ENCODE data around the gene TKTL1.

Gene TKTL1

DNA sequence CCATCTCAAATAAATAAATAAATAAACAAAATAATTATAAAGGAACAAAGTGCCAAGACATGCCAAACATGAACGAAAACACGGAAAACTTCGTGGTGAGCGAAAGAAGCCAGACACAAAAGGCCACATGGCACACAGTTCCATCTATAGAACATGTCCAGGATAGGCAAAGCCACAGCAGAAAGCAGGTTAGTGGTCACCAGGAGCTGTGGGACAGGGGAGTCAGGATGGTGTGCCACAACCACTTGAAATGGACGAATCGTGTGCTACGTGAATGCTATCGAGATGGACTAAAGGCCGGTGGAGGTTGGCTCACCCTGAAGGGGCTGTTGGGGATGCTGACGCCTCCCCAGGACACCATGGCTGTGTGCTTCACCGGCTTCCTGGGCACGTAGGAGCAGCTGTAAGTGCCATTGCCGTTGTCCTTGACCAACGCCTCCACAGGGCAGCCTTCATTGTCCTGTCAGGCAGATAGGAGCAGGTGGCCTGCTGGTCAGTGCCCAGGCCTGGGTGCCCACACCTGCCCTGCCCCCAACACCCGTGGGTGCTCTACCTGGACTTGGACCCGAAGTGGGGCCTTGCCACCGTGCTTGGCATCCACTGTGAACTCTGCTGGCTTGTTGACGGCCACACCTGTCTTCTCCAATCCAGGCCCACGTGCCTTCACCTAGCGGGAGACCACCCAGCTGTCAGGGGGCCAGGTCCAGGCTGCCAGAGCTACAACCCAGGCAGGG lies 68.3 kb downstream of the TKTL1 start:
- DNase-seq: no peak

DNA sequence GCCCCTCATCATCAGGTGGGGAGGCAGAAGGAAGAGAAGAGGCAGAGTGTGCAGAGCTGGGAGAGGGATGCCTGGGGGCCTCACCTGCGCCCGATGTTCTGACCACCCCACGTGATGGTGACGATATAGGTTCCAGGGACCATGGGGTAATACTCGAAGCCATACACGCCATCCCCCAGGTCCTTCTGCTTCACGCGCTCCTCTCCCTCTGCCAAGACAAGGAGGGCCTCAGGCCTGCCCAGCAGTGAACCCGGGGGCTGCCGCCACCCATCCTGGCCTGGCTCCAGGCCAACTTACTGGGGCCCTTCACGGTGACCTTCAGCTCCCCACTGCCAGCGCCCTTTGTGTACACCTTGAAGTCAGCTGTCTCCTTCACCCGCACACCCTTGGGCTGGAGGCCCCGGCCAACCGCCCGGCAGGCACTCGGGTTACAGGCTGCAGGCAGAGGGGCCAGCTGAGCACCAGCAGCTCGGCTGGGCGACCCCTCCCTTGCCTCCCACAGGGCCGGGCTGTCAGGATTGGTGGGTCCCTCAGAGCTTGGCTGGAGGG lies 69.5 kb downstream of the TKTL1 start:
- no peak for DNase-seq

DNA sequence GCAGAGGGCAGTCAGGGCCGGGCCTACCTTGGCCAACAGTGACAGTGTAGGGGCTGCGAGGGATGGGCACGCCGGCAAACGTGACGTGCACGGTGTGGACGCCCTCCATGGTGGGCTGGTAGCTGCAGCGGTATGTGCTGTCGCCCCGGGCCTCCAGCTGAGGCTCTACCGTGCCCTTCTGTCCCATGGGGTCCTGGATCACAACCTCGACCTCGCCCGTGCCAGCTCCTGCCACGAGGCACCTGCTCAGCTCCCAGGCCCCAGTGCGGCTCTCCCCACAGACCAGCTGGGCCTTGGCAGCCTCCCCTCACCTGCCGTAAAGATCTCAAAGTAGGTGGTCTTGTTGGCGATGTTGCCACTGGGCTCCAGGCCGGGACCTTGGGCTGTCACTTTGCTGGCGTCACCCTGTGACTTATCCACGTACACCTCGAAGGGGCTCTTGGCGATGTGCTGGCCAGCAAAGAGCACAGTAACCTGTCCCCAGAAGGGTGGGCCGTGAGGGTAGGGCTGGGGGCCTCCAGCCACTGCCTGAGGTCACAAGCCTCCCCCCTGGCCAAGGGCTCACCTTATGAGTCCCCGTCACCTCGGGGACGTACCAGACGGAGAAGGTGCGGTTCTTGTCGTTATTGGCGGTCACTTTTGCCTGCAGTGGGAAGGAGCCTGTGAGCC lies 70.5 kb downstream of the TKTL1 start:
- no peak for DNase-seq

DNA sequence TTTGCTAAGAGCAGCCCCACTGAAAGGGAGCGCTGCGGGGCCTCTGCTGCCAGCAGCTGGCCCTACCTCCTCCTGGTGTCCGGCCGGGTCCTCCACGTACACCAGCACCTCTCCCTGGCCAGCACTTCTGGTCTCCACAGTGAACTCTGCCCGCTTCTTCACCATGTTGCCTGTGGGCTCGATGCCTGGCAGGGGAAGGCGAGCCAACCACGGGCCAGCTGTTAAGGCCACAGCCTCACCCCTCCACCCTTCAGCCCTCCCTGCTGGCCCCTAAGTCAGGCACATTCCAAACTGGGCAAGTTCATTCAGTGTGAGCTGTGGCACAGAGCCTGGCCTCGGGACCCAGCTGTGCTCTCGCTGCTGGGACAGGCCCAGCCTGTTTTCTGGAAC lies 71.1 kb downstream of the TKTL1 start:
- DNase-seq: no peak

DNA sequence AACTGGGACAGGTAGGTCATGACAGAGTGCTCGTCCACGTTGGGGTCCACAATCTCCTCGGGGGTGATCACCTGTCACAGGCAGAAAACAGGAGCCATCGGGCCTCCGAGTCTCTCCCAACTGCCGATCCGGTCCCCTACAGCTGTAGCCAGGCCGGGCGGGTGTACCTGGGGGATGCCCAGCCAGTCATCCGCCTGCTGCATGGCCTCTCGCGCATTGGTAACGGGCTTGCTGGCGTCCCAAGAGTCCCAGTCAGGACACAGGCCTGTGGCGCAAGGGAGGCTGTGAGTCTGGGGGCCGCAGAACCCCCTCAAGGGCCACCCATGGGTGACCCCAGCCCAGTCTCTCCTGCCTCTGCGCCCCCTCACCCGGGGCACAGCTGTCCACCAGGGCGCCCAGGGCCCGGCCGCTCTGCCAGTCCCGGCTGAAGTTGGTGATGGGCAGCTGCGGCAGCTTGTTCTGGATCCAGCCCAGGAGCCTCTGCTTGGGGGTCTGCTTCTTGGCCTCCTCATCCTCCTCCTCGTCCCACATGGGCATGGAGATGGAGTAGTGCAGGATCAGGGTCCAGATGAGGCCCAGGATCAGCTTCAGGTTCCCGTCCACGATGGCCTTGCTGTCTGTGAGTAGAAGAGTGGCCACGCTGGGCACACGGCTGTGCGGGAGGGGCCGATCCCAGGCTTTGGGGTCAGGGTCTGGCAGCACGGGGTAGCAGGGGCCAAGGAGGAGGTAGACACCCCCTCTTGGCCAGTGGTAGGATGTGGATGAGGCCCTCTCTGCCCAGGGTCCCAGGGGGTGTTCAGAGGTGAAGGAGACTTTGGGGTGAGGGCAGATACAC lies 72.1 kb downstream of the TKTL1 start:
- DNase-seq: no peak

DNA sequence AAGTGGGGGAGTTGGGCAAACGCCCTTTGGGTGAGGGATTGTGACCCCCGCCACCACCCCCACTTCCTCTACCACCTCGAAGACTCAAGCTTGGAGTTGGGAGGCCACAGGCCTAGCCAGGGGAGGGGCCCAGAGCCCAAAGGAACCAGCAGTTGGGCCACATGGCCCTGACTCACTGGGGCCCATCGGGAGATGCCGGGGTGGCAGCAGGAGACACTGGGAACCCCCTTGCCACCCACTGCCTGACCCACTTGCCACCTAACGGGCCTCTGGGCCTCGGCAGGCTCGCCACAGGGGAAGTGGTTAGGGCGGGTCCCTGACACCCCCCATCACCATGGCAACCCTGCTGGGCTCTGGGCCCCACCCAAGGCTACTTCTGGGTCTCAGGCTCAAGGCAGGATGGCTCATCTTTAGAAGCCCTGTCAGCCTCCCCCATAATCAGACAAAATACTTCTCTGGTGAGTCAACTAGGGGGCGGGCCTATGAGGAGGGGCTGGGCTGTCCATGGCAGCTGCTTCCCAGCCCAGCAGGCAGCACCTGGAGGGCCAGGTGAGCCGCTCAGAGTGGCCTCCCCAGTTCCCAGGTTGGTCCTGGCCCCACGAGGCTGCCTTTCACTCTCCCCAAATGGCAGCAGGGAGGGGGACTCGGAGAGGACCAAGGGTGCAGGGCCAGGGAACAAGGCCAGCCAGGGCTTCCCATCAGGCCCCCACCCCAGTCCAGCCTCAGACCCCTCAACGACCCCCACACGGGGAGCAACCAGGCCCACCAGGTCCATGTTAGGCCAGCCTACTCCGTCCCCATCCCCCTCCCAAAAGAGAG lies 73.2 kb downstream of the TKTL1 start:
- DNase-seq: peak; percentile 85

DNA sequence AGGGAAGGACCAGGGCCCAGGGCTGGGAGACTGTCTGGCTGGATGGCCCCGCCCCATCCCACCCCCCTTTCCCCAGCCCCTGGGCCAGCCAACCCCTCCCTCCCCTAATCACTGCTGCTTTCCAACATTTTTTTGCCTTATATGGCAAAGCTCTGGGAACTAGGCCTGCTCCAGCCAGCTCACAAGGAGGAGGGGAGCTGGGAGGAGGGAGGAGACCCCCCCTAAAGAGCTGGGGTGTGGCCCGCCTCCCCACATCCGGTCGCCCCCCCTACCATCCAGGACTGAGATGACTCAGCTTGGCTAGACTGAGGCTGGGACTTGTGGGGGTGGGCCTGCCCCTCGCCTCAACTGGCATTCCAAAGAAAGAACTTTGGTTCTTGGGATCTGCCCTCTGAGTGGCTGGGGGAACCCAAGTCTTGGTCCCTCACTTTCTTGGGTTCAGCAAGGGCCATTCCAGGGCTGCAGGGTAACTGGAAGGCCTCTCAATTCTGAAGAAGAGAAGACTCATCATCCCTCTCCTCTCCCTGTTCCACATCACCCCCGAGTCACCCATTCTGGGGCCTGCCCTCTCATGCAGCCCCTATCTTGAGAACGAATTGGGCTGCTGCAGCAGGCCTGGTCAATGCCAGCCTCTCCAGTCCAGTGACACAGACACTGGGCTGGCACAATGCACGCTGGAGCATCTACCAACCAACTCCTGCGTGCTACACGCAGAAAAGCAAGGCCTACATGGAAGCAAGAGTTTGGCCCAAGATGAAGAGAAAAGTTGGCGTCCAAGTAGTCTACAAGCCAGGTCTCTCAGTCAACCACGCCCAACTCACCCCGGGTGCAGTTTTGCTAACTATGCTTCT lies 74.1 kb downstream of the TKTL1 start:
- DNase-seq: peak; percentile 69

DNA sequence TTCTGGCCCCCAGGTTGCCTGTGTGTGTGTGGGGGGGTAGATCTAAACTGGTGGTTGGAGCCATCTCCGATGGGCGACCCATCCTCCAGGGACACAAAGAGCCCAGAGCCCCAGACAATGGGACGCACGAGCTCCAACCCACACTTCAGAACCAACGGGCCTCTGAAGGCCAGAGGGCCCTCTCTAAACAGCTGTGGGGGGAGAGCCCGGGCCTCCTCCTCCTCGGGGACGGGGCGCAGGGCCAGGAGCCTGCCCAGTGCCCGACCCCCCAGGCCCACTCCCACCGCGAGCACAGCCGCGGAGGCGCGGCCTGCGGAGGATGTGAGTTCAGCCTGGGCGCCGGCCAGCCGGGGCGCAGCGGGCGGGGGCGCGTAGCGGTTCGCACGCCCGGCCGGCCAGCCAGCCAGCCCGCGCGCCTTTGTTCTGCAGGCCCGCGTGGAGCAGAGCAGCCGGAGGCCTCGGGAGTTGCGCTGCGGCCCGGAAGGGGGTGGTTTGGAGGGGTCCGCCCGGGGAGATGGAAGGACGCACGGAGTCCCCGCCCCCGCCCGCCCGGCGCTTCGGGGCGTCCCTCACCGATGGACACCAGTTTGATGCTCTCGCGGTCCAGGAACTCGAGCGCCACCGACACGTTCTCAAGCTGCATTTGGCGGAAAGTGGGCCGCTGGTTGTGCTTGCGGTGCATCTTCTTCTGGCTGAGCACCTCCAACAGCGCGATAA lies 74.9 kb downstream of the TKTL1 start:
- peak; percentile 12 for DNase-seq

DNA sequence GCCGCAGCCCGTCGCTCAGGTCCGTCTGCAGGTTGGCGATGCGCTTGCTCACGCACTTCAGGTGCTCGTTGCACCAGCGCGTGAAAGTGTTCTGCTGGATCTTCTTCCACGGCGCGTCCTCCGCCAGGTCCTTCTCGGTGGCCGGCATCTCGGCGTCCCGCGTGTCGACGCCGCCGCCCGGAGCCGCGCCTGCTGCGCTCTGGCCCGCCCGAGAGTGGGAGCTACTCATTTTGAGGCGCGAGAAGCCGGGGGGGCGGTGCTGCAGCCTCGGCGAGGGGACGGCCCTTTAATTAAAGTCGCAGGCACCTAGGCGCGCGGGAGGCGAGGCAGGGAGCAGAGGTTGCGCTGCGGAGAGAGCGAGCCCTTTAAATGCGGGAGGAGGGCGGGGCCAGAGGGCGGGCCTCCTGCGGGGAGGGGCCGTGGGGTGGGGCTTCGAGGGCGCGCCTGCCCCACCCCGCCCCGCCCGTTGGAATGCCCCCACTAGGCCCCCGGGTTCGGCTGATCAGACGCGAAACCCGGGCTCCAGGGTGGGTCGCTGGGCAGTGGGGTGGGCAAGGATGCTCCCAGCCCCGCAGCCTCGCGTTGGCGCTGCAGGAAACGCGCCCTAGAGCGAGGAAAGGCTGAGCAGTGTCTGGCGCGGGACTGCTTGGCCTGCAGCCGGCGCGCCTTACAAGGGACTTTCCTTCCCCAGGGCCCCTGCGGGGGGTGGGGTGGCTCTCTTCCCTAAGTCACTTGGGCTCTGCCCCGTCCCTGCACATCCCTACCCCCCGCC lies 75.6 kb downstream of the TKTL1 start:
- peak; percentile 89 for DNase-seq

DNA sequence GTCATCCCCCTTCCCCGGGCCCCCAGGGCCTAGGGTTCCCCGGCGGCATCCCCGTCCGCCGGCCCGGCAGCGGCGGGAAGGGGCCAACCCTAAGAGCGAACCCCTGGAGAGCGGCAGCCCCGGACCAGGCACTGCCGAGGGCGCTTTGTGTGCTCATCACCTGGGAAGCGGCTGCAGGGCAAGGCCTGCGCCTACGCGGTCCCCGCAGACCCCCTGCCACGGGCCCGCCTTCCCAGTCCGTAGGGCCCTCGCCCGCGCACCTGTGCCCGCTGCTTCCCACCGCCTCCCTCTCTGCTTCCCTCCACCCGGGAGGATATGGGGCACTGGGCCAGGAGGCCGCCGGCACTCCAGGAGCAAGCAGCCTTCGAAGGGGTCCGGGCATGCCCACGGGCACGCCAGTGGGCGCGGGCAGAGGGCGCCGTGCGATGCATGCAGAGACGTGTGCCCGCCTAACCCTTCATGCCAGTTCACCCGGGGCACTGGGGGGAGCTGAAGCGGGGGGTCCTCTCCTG lies 76.2 kb downstream of the TKTL1 start:
- no peak for DNase-seq

DNA sequence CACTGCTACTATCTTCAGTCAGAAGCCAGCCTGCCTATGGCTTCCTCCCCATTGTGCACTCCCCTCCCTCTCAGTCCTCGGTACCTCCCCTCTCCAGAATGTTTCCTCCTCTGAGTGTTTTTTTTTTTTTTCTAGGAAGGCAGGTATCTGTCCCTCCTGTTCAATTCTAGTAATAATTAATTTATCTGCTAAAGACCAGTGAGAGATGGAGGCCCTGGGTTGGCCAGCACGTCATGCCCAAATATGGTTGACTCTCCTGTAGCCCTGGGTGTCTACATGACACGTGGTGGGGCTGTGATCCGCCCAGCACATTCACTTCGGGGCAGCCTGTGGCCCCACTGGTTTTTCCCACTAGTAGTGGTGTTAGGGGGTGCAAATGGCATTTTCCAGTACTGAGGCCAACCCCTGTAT lies 77.0 kb downstream of the TKTL1 start:
- DNase-seq: no peak

DNA sequence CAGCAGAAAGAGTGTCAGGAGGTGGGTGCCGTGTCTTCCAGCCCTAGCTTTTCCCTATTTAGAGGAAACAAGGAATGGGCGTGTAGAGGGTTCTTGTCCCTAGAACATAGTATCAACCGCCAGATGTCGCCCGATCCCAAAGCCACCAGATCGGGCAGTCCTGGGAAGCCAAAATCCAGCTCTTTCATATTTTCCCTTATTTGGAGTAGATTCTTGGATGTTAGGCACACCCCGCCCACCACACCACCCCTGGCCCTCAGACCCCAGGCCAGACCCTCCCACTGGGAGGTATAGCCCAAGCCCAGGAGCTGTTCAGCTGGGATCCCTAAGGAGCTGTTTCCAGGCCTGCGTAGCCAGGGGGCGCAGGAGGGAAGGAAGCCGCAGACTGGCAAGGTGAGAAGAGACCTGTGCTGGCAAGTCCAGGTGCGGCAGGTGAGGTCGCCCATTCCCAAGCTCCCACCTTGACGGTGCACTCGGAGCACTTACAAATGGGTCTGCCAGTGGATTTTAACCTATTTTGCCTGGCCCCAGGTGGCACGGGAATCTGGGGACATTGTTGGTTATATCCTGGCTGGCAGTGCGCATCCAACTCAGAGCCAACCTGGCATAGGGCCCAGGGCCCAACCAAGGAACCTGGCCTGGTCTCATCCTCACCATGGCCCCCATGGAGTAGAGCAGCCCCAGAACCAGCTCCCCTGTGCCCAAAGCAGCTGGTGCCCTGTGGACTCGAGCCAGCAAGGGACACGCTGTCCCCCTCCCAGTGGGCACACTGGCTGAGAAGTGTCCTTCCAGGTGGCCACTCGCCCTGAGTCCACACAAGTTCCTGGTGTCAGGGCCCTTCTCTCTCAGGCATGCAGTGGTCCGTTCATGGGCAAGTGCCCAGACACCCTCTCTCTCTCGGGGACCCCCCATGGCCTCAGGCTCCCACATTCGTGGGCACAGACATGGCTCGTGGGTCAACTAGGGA lies 78.0 kb downstream of the TKTL1 start:
- peak; percentile 27 for DNase-seq

DNA sequence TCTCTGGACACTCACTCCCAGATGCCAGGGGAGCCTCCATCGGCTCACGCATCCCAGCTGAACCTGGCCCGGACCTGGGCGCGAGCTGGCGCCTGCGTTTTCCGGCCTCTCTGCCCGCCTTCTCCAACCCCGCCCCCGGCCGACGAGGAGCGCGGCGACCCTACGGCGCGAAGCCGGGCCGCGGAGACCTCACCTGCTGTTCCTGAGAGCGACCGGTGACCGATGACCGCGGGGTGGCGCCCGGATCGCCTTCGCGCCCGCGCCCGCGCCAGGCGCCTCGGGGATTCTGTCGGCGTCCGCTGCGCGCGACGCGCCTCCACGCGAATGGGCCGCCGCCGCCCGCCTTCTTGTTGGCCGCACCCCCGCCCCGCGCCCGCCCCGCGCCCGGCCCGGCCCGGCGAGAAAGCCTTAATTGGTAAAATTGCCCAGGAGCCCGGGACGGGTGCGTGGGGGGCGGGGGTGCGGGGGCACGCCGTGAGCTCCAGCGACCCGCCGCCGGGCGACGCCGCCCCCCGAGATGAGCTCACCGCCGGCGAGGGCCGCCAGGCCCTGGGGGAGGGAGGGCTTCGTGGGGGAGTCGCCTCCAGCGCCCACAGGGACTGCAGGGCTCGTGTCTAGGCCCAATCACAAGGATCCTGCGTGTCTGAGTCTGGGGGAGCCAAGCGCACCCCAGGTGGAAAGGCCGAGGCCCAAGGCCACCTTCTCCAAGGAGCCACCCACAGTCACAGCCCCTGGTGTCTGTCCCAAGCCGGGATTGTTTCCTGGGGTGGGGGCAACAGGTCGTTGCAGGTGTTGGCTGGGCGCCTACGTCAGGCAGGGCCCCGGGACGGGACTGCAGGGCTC lies 78.9 kb downstream of the TKTL1 start, which contains the start of gene FLNA:
FLNA (minus strand) TSS at position 322 of the 843 bp plus-strand sequence. CDS start 3,389 bp downstream, outside the sequence.
- DNase-seq: no peak

DNA sequence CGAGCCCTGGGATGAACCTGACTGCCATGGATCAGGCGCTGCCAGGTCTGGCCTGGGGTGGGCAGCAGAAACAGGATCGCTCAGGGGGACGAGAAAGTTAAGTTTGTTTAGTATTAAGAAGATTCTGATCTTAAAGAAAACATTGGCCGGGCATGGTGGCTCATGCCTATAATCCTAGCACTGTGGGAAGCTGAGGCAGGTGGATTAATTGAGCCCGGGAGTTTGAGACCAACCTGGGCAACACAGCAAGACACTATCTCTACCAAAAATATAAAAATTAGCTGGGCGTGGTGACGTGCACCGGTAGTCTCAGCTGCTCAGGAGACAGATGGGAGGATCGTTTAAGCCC lies 79.5 kb downstream of the TKTL1 start:
- no peak for DNase-seq

DNA sequence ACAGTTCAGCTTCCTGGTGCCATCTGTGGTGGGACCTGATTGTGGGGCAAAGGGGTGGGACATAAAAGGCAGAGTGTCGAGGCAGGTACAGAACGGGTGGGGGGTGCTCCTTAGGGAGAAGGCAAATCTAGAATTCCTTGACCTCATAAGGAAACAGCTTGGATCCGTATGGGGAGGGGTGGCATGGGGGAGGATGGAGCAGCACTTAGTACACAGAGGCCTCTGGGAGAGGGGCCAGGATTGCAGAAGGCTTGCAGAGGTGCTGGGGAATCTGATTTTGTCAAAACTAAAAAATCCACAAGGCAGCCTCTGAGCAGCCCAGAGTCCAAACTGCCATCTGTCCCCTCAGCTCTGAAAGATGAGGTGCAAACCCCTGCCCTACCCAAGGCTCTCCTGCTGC lies 81.2 kb downstream of the TKTL1 start:
- DNase-seq: no peak

DNA sequence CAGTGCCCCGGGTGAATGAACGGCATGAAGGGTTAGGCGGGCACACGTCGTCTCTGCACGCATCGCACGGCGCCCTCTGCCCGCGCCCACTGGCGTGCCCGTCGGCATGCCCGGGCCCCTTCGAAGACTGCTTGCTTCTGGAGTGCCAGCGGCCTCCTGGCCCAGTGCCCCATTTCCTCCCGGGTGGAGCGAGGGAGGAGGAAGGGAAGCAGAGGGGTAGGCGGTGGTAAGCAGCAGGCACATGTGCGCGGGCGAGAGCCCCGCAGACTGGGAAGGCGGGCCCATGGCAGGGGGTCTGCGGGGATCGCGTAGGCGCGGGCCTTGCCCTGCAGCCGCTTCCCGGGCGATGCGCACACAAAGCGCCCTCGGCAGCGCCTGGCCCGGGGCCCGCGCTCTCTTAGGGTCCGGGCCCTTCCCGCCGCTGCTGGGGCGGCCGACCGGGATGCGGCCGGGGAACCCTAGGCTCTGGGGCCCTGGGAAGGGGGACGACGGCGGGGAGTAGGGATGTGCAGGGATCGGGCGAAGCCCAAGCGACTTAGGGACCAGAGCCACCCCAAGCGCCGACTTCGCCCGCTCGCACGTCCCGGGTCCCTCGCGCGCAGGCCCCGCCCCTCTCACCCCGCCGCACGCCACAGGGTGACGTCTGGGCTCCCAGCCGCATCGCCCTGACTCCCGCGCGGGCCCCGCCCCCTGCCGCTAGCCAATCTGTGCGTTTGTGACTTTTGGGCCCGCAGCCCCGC lies 82.6 kb downstream of the TKTL1 start:
- DNase-seq: peak; percentile 23

Data from activated CD4-positive, alpha-beta T cell treated with anti-CD3 and anti-CD28 coated beads, Interleukin-2, amount 50 U/mL, for 1 hour (primary cell).